Progenitor cell of endocrine pancreas (in vitro differentiated cells): Measurements from ENCODE around the gene RASD2. TPM values are rescaled to one million over a fixed set of nuclear protein-coding genes. Genes with fewer than 3 reads are reported as not detected.

Experiments used
- DNase-seq: peaks from one replicate; pipeline ENCODE4 v3.0.0; 2021; ENCODE audit warnings: low spot score; ENCODE audit not compliant: unreplicated experiment
- H3K27ac Mint-ChIP-seq: 2 replicates; pipeline ENCODE4 v1.8.0; 2021; ENCODE audit warnings: mild to moderate bottlenecking, moderate library complexity, mixed read lengths
- H3K27me3 Mint-ChIP-seq: 2 replicates; pipeline ENCODE4 v1.8.0; 2021; ENCODE audit warnings: mixed read lengths
- H3K36me3 Mint-ChIP-seq: 2 replicates; pipeline ENCODE4 v1.8.0; 2022; ENCODE audit warnings: mixed read lengths; ENCODE audit not compliant: insufficient read depth
- H3K4me1 Mint-ChIP-seq: 2 replicates; pipeline ENCODE4 v1.8.0; 2021; ENCODE audit warnings: low read depth, mixed read lengths
- H3K4me3 Mint-ChIP-seq: 2 replicates; pipeline ENCODE4 v1.8.0; 2021; ENCODE audit warnings: low read depth, mild to moderate bottlenecking, moderate library complexity, mixed read lengths
- H3K9me3 Mint-ChIP-seq: 2 replicates; pipeline ENCODE4 v1.8.0; 2021; ENCODE audit warnings: low read depth, mixed read lengths
- CTCF ChIP-seq: fragments of 200-600 bp; sonication (generic); IDR thresholded peaks from one replicate; pipeline ENCODE4 v1.5.0; 2021; ENCODE audit warnings: antibody characterized with exemption, mild to moderate bottlenecking; ENCODE audit not compliant: unreplicated experiment
- total RNA-seq: library from RNA; stranded (reverse); gene quantifications from 2 replicates; pipeline ENCODE4 v1.2.1, GENCODE V29; 2021

Gene RASD2
- total RNA-seq, 1 donor from 2014 or later, result 0.07 TPM

DNA sequence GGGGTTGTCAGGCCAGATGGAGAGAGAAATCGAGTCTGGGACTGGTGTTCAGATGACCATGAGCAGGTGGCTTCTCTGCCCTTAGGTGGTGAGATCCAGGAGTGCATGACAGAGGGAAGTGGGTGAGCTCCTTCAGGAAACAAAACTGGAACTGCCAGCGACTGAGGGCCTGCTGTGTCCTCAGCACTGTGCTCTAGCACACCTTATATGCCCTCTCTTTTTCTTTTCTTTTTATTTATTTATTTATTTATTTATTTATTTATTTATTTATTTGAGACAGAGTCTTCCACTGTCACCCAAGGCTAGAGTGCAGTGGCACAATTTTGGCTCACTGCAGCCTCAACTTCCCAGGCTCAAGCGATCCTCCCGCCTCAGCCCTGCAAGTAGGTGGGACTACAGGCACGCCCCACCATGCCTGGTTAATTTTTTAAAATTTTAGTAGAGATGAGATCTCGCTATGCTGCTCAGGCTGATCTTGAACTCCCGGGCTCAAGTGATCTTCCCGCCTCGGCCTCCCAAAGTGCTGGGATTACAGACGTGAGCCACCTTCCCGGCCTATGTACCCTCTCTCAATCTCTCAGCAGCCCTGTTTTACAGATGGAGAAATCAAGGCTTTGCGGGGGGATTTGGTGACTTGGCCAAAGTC, 14.8 kb upstream of the RASD2 start:
- no peak for DNase-seq
- Mint-ChIP-seq H3K9me3 (peaks cover 5% of the 10 kb centered on the region), H3K4me3 (no peak overlapping the region), H3K36me3 (no peaks in the 10 kb centered on the region), H3K27ac (peak overlapping the region; percentile 7), H3K27me3 (peaks cover 18% of the 10 kb centered on the region), H3K4me1 (no peaks in the 10 kb centered on the region)
- no peak for TF ChIP-seq CTCF

DNA sequence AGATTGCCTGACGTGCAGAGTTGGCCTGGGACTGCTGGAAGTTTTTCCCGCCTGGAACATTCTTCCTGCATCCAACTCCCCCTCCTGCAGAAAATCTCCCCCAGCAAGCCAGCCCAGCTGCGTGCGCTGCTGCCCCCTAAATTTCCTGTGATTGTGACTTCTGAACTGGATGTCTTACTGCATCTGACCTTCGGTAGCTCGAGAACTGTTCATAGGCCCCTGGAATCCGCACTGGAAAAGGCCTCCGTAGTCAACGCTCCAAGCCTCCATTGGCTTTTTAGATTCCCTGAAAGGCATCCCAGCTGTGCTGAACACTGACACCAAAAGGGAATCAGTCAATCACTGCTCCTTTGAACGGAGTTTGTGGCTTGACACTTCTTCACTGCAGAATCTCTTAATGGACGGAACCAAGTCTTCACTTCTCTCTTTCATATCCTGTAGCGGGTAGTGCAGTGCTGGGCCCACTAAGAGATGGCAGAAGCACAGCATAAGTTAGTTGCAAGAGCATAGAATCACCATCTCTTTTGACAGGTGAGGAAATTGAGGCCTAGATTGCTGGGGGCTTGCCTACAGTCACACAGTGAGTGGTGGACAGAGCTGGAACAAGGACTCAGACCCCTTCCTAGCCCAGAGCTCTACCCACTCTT, 14.2 kb upstream of the RASD2 start:
- Mint-ChIP-seq H3K4me1 (no peaks in the 10 kb centered on the region), H3K4me3 (no peak overlapping the region), H3K36me3 (no peaks in the 10 kb centered on the region), H3K27me3 (peaks cover 16% of the 10 kb centered on the region), H3K9me3 (peaks cover 5% of the 10 kb centered on the region), H3K27ac (peak overlapping the region; percentile 7)
- no peak for TF ChIP-seq CTCF
- DNase-seq, result no peak

DNA sequence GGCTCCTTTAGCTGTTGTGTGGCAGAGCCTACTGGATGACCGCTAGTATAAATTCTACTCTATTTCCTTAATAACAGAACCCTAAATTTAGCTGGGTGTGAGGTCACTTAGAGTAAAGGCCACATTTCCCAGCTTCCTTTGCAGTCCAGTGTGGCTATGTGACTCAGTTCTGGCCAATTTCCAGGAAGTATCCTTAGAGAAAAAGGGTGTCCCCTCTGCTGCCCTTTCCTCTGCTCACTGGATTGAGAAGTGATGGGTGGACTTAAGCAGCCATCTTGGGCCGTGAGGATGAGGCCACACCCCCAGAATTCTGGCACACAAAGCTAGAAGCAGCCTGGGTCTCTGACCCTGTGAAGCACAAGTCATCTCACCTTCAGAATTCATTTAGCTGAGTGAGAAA, 11.7 kb upstream of the RASD2 start:
- DNase-seq, result no peak
- no peak for TF ChIP-seq CTCF
- H3K36me3 Mint-ChIP-seq, result no peaks in the 10 kb centered on the region
- H3K4me1 Mint-ChIP-seq, result no peaks in the 10 kb centered on the region
- H3K4me3 Mint-ChIP-seq, result no peak overlapping the region
- peaks cover 5% of the 10 kb centered on the region for H3K9me3 Mint-ChIP-seq
- peaks cover 8% of the 10 kb centered on the region for H3K27me3 Mint-ChIP-seq
- no peak overlapping the region for H3K27ac Mint-ChIP-seq

DNA sequence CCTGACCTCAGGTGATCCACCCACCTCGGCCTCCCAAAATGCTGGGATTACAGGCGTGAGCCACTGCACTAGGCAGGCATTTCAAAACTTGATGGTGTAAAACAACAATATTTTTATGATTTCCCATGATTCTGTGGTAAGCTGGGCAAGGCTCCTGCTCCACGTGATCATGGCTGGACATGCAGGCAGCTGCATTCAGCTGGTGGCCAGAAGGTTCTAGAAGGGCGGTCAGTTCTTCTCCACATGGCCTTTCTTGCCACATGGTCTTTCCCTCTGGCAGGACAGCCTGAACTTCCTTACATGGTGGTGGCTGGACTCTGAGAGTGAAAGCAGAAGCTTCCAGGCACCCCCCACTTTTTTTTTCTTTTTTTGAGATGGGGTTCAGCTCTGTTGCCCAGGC, 9.9 kb upstream of the RASD2 start:
- no peak for TF ChIP-seq CTCF
- DNase-seq, result no peak
- Mint-ChIP-seq H3K27ac (no peak overlapping the region), H3K4me1 (no peaks in the 10 kb centered on the region), H3K27me3 (peaks cover 18% of the 10 kb centered on the region), H3K36me3 (no peaks in the 10 kb centered on the region), H3K9me3 (peaks cover 5% of the 10 kb centered on the region), H3K4me3 (no peak overlapping the region)

GRCh38 chr22:35531202-35531601, 9.4 kb upstream of the RASD2 start:
- DNase-seq, result no peak
- Mint-ChIP-seq H3K27ac (no peak overlapping the region), H3K9me3 (peaks cover 5% of the 10 kb centered on the region), H3K36me3 (no peaks in the 10 kb centered on the region), H3K4me1 (no peaks in the 10 kb centered on the region), H3K27me3 (peaks cover 17% of the 10 kb centered on the region), H3K4me3 (no peak overlapping the region)
- no peak for TF ChIP-seq CTCF
